Epithelial cell of proximal tubule (primary cell): ENCODE data around the gene KLHL29. TPM values are rescaled to one million over a fixed set of nuclear protein-coding genes. Genes with fewer than 3 reads are reported as not detected.

Experiments
- DNase-seq: peaks from one replicate; pipeline ENCODE4 v3.0.0-alpha.2; 2011; ENCODE audit warnings: low read depth
- H3K4me3 ChIP-seq: 2 replicates; pipeline ENCODE4 v1.5.1; 2011; ENCODE audit warnings: low read depth, mild to moderate bottlenecking, low read length
- CTCF ChIP-seq: conservative IDR thresholded peaks from 2 replicates; pipeline ENCODE4 v1.5.1; 2012; ENCODE audit warnings: low read depth, mild to moderate bottlenecking, low read length
- total RNA-seq: library from RNA; depleted of rRNA; stranded (reverse); fragments of >200 nt; gene quantifications from 2 replicates; pipeline ENCODE4 v1.2.3, GENCODE V29; 2015

The KLHL29 gene
- total RNA-seq, 1 donor from 2014 or later, result 12.0 TPM

GRCh38 chr2:23453432-23453831 is 68.5 kb downstream of the KLHL29 start:
- H3K4me3 ChIP-seq, result no peak overlapping the region
- TF ChIP-seq CTCF, result no peak
- DNase-seq, result no peak

- TF ChIP-seq CTCF, result no peak
- DNase-seq, result no peak
- H3K4me3 ChIP-seq, result no peak overlapping the region
Observed at GRCh38 chr2:23453836-23454460, 69.0 kb downstream of the KLHL29 start.

- DNase-seq, result no peak
- no peak overlapping the region for H3K4me3 ChIP-seq
- TF ChIP-seq CTCF, result no peak
Observed at GRCh38 chr2:23454501-23455120, 69.6 kb downstream of the KLHL29 start.

GRCh38 chr2:23456396-23456795 is 71.4 kb downstream of the KLHL29 start:
- no peak for TF ChIP-seq CTCF
- DNase-seq, result no peak
- H3K4me3 ChIP-seq, result no peak overlapping the region

- DNase-seq, result no peak
- no peak for TF ChIP-seq CTCF
- no peak overlapping the region for H3K4me3 ChIP-seq
Observed at GRCh38 chr2:23456881-23457760, 72.1 kb downstream of the KLHL29 start.

GRCh38 chr2:23457990-23458682 is 73.2 kb downstream of the KLHL29 start:
- no peak for DNase-seq
- H3K4me3 ChIP-seq, result no peak overlapping the region
- no peak for TF ChIP-seq CTCF
